PC-9 (cell line): ENCODE results near the gene PARN.

Experiments
- EZH2 ChIP-seq: fragments of 200-600 bp; sonication (generic); IDR thresholded peaks from 2 replicates; pipeline ENCODE4 v1.8.0; 2017; ENCODE audit warnings: antibody characterized with exemption, low read depth
- TF ChIP-seq, protein P1 (sequence below): fragments of 200-600 bp; sonication (generic); conservative IDR thresholded peaks from 2 replicates; pipeline ENCODE4 v1.6.1; 2017; ENCODE audit warnings: mixed run types, antibody characterized with exemption, mild to moderate bottlenecking, moderate library complexity

- TF ChIP-seq, protein P1, sequence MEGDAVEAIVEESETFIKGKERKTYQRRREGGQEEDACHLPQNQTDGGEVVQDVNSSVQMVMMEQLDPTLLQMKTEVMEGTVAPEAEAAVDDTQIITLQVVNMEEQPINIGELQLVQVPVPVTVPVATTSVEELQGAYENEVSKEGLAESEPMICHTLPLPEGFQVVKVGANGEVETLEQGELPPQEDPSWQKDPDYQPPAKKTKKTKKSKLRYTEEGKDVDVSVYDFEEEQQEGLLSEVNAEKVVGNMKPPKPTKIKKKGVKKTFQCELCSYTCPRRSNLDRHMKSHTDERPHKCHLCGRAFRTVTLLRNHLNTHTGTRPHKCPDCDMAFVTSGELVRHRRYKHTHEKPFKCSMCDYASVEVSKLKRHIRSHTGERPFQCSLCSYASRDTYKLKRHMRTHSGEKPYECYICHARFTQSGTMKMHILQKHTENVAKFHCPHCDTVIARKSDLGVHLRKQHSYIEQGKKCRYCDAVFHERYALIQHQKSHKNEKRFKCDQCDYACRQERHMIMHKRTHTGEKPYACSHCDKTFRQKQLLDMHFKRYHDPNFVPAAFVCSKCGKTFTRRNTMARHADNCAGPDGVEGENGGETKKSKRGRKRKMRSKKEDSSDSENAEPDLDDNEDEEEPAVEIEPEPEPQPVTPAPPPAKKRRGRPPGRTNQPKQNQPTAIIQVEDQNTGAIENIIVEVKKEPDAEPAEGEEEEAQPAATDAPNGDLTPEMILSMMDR, result peak; percentile 87
- TF ChIP-seq EZH2, result no peak
These were observed 100.9 kb downstream of the PARN start for GRCh38 chr16:14529010-14529669.
